HL-60/S4 treated with phorbol 12-myristate 13-acetate at 8.2 ng/mL for 4 days and 3 days (cell line): Measurements from ENCODE around the gene GBX1.

Experiments used
- in situ Hi-C: fragments of 300-500 bp; cut with MboI; formaldehyde crosslinking; loops from 2 replicates; pipeline ENCODE4 v1.15.0; 2022; ENCODE audit warnings: low sequenced_read_pairs

The GBX1 gene

GRCh38 chr7:151129117-151129959 is 38.2 kb downstream of the GBX1 start:
- in situ Hi-C loops = no loop called here

GRCh38 chr7:151128716-151129115 is 38.8 kb downstream of the GBX1 start:
- in situ Hi-C loops = no loop called here

DNA sequence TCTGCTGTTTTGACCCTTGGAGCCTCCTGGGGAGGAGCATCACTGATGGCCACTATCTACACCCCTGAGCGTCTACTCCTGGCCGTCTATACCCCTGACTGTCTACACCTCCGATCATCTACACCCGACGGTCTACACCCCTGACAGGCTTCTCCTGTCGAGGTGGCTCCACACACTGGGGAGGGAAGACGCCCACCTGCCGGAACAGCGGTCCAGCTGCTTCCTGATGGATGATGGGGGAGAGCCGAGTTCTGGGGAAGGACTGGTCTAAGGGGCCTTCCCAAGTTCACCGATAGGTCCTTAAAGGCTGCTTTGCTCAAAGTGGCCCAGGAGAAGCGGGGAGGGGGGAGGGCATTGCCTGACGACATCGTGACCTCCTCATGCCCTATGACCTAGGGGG is 39.4 kb downstream of the GBX1 start:
- in situ Hi-C loops = no loop called here

- in situ Hi-C loops = no loop called here
Measured at GRCh38 chr7:151126491-151127137, 40.9 kb downstream of the GBX1 start.

- in situ Hi-C loops = no loop called here
Measured at GRCh38 chr7:151125846-151126481, 41.5 kb downstream of the GBX1 start.

DNA sequence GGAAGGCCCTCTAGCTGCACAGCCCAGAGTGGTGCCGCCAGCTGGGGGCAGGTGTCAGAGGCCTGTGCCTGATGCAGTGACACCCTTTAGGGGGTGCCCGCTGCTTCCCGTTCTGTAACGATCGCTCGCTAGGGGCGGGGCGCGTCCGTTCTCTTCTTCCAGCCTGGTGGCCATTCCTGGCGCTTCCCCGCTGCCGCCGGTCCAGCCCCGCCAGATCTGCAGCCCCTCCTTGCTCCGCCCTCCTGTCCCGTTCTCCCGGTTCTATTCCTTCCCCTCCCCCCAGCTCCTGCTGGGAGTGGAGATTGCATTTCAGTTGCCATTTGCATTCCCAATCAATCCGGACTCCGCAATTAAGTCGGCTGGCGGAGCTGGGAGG is 42.0 kb downstream of the GBX1 start:
- in situ Hi-C loops = no loop called here

GRCh38 chr7:151124899-151125399 is 42.5 kb downstream of the GBX1 start:
- in situ Hi-C loops = loop anchor here (25.0 kb wide), 1 partner anchor 338 kb away; no protein-coding TSS in a partner anchor

DNA sequence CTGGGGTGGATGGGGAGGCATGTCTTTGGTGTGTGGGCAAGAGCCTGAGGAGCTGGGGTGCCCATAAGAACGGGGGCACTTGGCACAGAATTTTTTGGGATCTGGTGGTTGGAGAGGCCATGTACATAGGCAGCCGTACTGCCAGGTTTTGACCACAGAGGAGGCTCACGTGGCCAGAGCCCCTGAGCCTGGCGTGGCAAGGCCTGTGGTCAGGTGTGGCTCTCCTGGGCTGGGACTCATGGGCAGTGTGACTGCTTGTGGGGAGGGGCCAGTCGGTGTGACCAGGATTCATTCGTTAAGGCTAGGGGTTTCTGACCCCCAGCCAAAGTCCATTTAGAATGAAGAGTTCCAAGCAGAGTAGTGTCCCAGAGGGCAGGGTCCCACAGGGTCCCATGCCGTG is 43.0 kb downstream of the GBX1 start:
- in situ Hi-C loops = loop anchor here (25.0 kb wide), 1 partner anchor 337 kb away; no protein-coding TSS in a partner anchor

DNA sequence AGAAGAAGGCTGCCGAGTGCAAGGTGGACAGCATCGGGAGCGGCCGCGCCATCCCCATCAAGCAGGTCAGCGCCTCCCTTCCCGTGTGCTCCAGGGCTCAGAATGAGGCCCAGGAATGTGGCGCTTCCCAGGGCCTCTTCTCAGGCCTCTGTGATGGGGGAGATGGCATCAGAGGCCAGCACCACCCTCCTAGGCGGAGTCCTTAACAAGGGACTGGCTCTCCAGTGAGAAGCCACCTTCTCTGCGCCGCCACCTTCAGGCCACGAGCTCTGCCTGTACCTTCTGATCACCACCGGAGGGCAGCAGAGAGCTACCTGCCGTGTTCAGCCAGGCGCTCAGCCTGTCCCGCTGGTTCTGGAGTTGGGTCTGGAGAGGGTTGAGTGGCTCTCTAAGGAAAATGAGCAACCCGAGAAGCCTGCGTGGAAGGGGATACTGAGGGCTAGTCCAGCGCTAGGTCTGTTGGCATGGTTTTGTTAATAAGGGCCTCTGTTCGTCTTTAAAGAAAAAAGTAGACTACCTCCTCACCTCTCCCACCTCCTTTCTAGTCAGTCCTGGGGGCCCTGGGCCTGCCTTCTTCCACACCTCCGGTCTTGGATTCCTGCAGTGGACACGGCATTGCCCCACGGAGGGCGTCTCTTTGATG is 43.6 kb downstream of the GBX1 start:
- in situ Hi-C loops = loop anchor here (25.0 kb wide), 1 partner anchor 337 kb away; no protein-coding TSS in a partner anchor

GRCh38 chr7:151123158-151123821 is 44.2 kb downstream of the GBX1 start:
- in situ Hi-C loops = loop anchor here (25.0 kb wide), 1 partner anchor 336 kb away; no protein-coding TSS in a partner anchor

GRCh38 chr7:151122796-151123157 is 44.7 kb downstream of the GBX1 start:
- in situ Hi-C loops = loop anchor here (25.0 kb wide), 1 partner anchor 335 kb away; no protein-coding TSS in a partner anchor

DNA sequence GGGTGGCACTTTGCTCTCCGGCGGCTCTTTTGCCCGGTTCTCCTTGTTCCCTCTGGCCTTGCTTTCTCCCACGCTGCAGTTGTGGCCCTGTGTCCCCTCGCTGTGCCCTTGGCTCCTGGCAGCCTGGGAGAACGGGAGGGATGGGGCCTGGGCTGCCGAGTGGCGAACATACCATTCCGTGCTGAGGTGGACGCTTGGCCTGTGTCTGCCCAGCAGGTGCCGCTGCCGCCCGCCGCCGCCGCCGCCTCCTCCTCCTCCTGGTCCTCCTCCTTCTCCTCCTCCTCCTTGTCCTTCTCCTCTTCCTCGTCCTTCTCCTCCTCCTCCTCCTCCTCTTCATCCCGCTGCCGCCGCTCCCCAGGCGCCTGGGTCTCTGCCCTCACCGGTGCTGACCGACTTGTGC is 45.2 kb downstream of the GBX1 start:
- in situ Hi-C loops = loop anchor here (25.0 kb wide), 1 partner anchor 335 kb away; no protein-coding TSS in a partner anchor

DNA sequence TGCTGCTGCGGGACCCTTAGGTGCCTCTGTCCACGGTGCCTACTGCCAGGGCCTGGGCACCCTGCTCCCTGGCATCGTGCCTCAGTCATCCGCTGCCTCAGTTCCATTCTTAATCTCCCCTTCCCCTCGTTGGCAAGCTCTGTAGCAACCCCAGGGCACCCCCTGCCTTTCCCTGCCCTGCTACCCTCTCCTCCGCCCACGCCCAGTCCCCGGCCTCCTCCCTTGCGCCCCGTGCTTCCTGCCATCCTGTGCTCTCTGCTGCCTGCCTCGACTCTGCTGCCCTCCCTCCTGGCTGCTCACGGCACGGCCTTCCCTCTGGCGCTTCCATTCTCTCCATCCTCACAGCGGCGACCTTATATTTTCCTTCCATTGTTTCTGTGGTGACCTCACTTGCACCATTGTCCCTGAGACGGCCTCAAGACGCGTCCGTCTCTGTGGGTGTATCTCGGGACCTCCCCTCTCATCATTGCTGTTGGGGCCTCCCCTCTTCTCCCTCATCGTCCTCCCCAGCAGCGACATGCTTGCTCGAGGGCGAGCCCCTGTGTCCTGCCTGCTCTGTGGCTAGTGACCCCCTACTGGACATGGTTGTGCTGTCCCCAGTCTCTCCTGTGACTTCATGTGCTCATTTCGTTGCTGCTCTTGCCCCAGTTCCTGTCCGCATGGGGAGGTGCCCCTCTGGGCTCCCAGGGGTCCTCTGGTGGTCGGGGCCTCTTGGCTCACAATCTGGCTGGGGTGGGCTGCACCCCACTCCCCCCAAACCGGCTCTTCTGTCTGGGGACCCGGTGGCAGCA is 45.9 kb downstream of the GBX1 start:
- in situ Hi-C loops = loop anchor here (25.0 kb wide), 1 partner anchor 334 kb away; no protein-coding TSS in a partner anchor

DNA sequence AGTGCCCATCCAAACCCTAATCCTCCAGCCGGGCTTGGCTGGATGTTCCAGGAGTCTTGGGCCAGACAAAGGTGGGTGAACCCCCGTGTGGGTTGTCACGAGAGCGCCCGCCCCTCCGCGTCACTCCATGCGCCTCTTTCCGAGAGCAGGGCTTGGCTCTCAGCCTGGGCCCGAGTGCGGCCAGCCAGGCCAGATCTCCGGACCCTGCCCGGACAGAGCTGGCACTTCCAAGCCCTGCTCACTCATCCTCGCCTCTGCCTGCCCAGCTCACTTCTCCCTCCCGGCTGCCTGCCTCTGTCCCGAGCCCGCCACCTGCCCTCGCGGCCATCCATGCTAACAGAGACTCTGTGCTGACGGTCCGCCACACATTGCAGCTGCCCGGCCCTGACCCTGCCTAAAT is 46.6 kb downstream of the GBX1 start:
- in situ Hi-C loops = loop anchor here (25.0 kb wide), 1 partner anchor 334 kb away; no protein-coding TSS in a partner anchor

GRCh38 chr7:151119902-151120301 is 47.6 kb downstream of the GBX1 start:
- in situ Hi-C loops = loop anchor here (25.0 kb wide), 1 partner anchor 333 kb away; no protein-coding TSS in a partner anchor

DNA sequence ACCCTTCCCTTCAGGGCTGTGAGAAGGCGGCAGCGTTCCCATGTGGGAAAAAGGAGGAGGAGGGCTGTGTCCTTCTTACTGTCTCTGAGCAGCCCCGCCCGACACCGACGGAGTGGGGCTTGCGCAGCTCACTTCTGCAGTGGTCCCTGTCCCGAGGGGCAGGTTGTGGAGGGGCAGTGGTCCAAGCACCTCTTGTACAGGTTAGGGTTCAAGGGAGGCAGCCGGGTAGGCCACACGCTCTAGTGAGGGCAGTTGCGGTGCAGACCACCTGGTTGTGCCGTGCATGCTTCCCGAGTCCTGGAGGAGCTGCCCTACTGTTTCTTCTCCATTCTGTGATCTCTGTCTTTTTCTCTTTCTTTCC is 48.5 kb downstream of the GBX1 start:
- in situ Hi-C loops = loop anchor here (25.0 kb wide), 1 partner anchor 332 kb away; no protein-coding TSS in a partner anchor

- in situ Hi-C loops = loop anchor here (25.0 kb wide), 1 partner anchor 331 kb away; no protein-coding TSS in a partner anchor
Measured at GRCh38 chr7:151118108-151119054, 49.1 kb downstream of the GBX1 start.

- in situ Hi-C loops = loop anchor here (25.0 kb wide), 1 partner anchor 330 kb away; no protein-coding TSS in a partner anchor
Measured at GRCh38 chr7:151117565-151117964, 49.9 kb downstream of the GBX1 start.
